ENCODE data around the gene CACNA2D3.

CACNA2D3 gene

GRCh38 chr3:55119268-55119667, 996.9 kb downstream of the CACNA2D3 start:
- Histone ChIP-seq H3K36me3 (ENCODE audit: insufficient read depth, low read depth, low read length) (no peaks in the 10 kb centered on the region), H3K9ac (ENCODE audit: low read depth, low read length) (no peak overlapping the region), H3K4me1 (ENCODE audit: insufficient read depth, low read length) (no peaks in the 10 kb centered on the region), H3K9me3 (ENCODE audit: insufficient read depth, low read depth, low read length) (no peaks in the 10 kb centered on the region), H3K27ac (ENCODE audit: low read length) (no peak overlapping the region), H3K4me3 (ENCODE audit: low read length) (no peak overlapping the region), H3K27me3 (ENCODE audit: insufficient read depth, low read length) (no peaks in the 10 kb centered on the region)

- Histone ChIP-seq H3K9me3 (ENCODE audit: insufficient read depth, low read depth, low read length) (no peaks in the 10 kb centered on the region), H3K27ac (ENCODE audit: low read length) (no peak overlapping the region), H3K4me1 (ENCODE audit: insufficient read depth, low read length) (peaks cover 1% of the 10 kb centered on the region; the same call in 1 of the 2 replicates), H3K36me3 (ENCODE audit: insufficient read depth, low read depth, low read length) (no peaks in the 10 kb centered on the region), H3K9ac (ENCODE audit: low read depth, low read length) (no peak overlapping the region), H3K4me3 (ENCODE audit: low read length) (no peak overlapping the region), H3K27me3 (ENCODE audit: insufficient read depth, low read length) (no peaks in the 10 kb centered on the region)
These were observed 1000.0 kb downstream of the CACNA2D3 start for GRCh38 chr3:55122312-55122711.

Data from iPS-20b (cell line).